ENCODE data around the gene NTHL1. TPM values are rescaled to one million over a fixed set of nuclear protein-coding genes. Genes with fewer than 3 reads are reported as not detected.

Gene NTHL1
- total and polyA plus RNA-seq, 2 of the 4 experiments (the other 2 are of a cell fraction), result 22.8 to 28.0 TPM

Small RNAs within 50 kb of the gene (microRNA-seq; reads per million reads assigned to microRNA genes)
- gene MIR1225 (ENCODE audit: insufficient read depth in 1 of 2, insufficient read length in 1 of 2, unreplicated experiment in 1 of 2) (0 reads per million in 2 experiments), gene RN7SL219P (ENCODE audit: insufficient read depth, insufficient read length) (not detected)

Small RNAs within 50 kb of the gene (small RNA-seq; reads per million reads assigned to genes)
- gene MIR1225, result 0 to 1.2 (median 0) reads per million in 5 experiments
- gene RN7SL219P, result 0 reads per million in 5 experiments

Other genes starting within 250 kb of the NTHL1 start
- gene HAGH, start 221.0 kb downstream of the NTHL1 start, total RNA-seq (2012; rRNA removed), result 30.8 and 35.6 TPM in 2 replicates
- 52.2 and 58.6 TPM in 2 replicates for gene HAGH, start 221.0 kb downstream of the NTHL1 start, polyA plus RNA-seq (2012; rRNA removed)
- 85.8 and 85.9 TPM in 2 replicates for gene FAHD1, start 220.6 kb downstream of the NTHL1 start, total RNA-seq (2012; rRNA removed)
- gene FAHD1, start 220.6 kb downstream of the NTHL1 start, polyA plus RNA-seq (2012; rRNA removed), result 65.3 and 81.8 TPM in 2 replicates
- gene MEIOB, start 175.7 kb downstream of the NTHL1 start, total RNA-seq (2012; rRNA removed), result under 0.01 TPM in 1 of 2 replicates, not detected in the other
- gene MEIOB, start 175.7 kb downstream of the NTHL1 start, polyA plus RNA-seq (2012; rRNA removed), result 0.14 TPM in 1 of 2 replicates, not detected in the other
- gene HS3ST6, start 129.4 kb downstream of the NTHL1 start, total RNA-seq (2012; rRNA removed), result not detected in 2 replicates
- not detected in 2 replicates for gene HS3ST6, start 129.4 kb downstream of the NTHL1 start, polyA plus RNA-seq (2012; rRNA removed)
- gene MSRB1, start 104.6 kb downstream of the NTHL1 start, total RNA-seq (2012; rRNA removed), result 11.9 and 17.0 TPM in 2 replicates
- 32.3 and 35.1 TPM in 2 replicates for gene MSRB1, start 104.6 kb downstream of the NTHL1 start, polyA plus RNA-seq (2012; rRNA removed)
- gene RPL3L, start 93.1 kb downstream of the NTHL1 start, total RNA-seq (2012; rRNA removed), result not detected in 2 replicates
- not detected in 2 replicates for gene RPL3L, start 93.1 kb downstream of the NTHL1 start, polyA plus RNA-seq (2012; rRNA removed)
- 189 and 194 TPM in 2 replicates for gene NDUFB10, start 88.3 kb downstream of the NTHL1 start, total RNA-seq (2012; rRNA removed)
- 220 and 287 TPM in 2 replicates for gene NDUFB10, start 88.3 kb downstream of the NTHL1 start, polyA plus RNA-seq (2012; rRNA removed)
- 2,703 and 2,852 TPM in 2 replicates for gene RPS2, start 83.0 kb downstream of the NTHL1 start, total RNA-seq (2012; rRNA removed)
- gene RPS2, start 83.0 kb downstream of the NTHL1 start, polyA plus RNA-seq (2012; rRNA removed), result 6,941 and 7,712 TPM in 2 replicates
- not detected in 2 replicates for gene RNF151, start 81.0 kb downstream of the NTHL1 start, total RNA-seq (2012; rRNA removed)
- gene RNF151, start 81.0 kb downstream of the NTHL1 start, polyA plus RNA-seq (2012; rRNA removed), result not detected in 2 replicates
- 38.5 and 40.3 TPM in 2 replicates for gene TBL3, start 75.8 kb downstream of the NTHL1 start, total RNA-seq (2012; rRNA removed)
- 60.8 and 61.5 TPM in 2 replicates for gene TBL3, start 75.8 kb downstream of the NTHL1 start, polyA plus RNA-seq (2012; rRNA removed)
- gene NOXO1, start 66.4 kb downstream of the NTHL1 start, total RNA-seq (2012; rRNA removed), result not detected in 2 replicates
- gene NOXO1, start 66.4 kb downstream of the NTHL1 start, polyA plus RNA-seq (2012; rRNA removed), result 0.32 and 0.56 TPM in 2 replicates
- gene GFER, start 63.6 kb downstream of the NTHL1 start, total RNA-seq (2012; rRNA removed), result 6.8 and 8.6 TPM in 2 replicates
- 19.8 and 28.0 TPM in 2 replicates for gene GFER, start 63.6 kb downstream of the NTHL1 start, polyA plus RNA-seq (2012; rRNA removed)
- 1.8 and 1.9 TPM in 2 replicates for gene SYNGR3, start 57.9 kb downstream of the NTHL1 start, total RNA-seq (2012; rRNA removed)
- gene SYNGR3, start 57.9 kb downstream of the NTHL1 start, polyA plus RNA-seq (2012; rRNA removed), result 5.8 and 6.6 TPM in 2 replicates
- 3.4 and 4.4 TPM in 2 replicates for gene ZNF598, start 38.0 kb downstream of the NTHL1 start, total RNA-seq (2012; rRNA removed)
- gene ZNF598, start 38.0 kb downstream of the NTHL1 start, polyA plus RNA-seq (2012; rRNA removed), result 36.4 and 40.6 TPM in 2 replicates
- 0.18 TPM in 1 of 2 replicates, not detected in the other for gene NPW, start 28.0 kb downstream of the NTHL1 start, total RNA-seq (2012; rRNA removed)
- gene NPW, start 28.0 kb downstream of the NTHL1 start, polyA plus RNA-seq (2012; rRNA removed), result 2.0 and 3.7 TPM in 2 replicates
- 18.6 and 20.8 TPM in 2 replicates for gene NHERF2, start 20.9 kb downstream of the NTHL1 start, total RNA-seq (2012; rRNA removed)
- gene NHERF2, start 20.9 kb downstream of the NTHL1 start, polyA plus RNA-seq (2012; rRNA removed), result 77.8 and 96.6 TPM in 2 replicates
- gene TSC2, start 151 bp upstream of the NTHL1 start, total RNA-seq (2012; rRNA removed), result 22.8 and 31.4 TPM in 2 replicates
- 88.6 and 95.9 TPM in 2 replicates for gene TSC2, start 151 bp upstream of the NTHL1 start, polyA plus RNA-seq (2012; rRNA removed)
- 7.9 and 15.6 TPM in 2 replicates for gene PKD1, start 88.1 kb upstream of the NTHL1 start, total RNA-seq (2012; rRNA removed)
- gene PKD1, start 88.1 kb upstream of the NTHL1 start, polyA plus RNA-seq (2012; rRNA removed), result 97.3 and 118 TPM in 2 replicates
- gene RAB26, start 100.8 kb upstream of the NTHL1 start, total RNA-seq (2012; rRNA removed), result 1.1 TPM in 2 replicates
- gene RAB26, start 100.8 kb upstream of the NTHL1 start, polyA plus RNA-seq (2012; rRNA removed), result 4.5 and 4.8 TPM in 2 replicates
- gene TRAF7, start 107.9 kb upstream of the NTHL1 start, total RNA-seq (2012; rRNA removed), result 26.4 and 29.6 TPM in 2 replicates
- gene TRAF7, start 107.9 kb upstream of the NTHL1 start, polyA plus RNA-seq (2012; rRNA removed), result 52.6 and 55.1 TPM in 2 replicates
- gene CASKIN1, start 148.8 kb upstream of the NTHL1 start, total RNA-seq (2012; rRNA removed), result not detected in 2 replicates
- gene CASKIN1, start 148.8 kb upstream of the NTHL1 start, polyA plus RNA-seq (2012; rRNA removed), result 0.05 and 0.06 TPM in 2 replicates
- gene MLST8, start 157.6 kb upstream of the NTHL1 start, total RNA-seq (2012; rRNA removed), result 34.4 and 50.3 TPM in 2 replicates
- 93.7 and 94.1 TPM in 2 replicates for gene MLST8, start 157.6 kb upstream of the NTHL1 start, polyA plus RNA-seq (2012; rRNA removed)
- gene BRICD5, start 163.0 kb upstream of the NTHL1 start, total RNA-seq (2012; rRNA removed), result 0.18 and 0.28 TPM in 2 replicates
- gene BRICD5, start 163.0 kb upstream of the NTHL1 start, polyA plus RNA-seq (2012; rRNA removed), result 0.94 and 1.5 TPM in 2 replicates
- gene PGP, start 167.0 kb upstream of the NTHL1 start, total RNA-seq (2012; rRNA removed), result 4.1 and 5.8 TPM in 2 replicates
- 9.4 and 13.5 TPM in 2 replicates for gene PGP, start 167.0 kb upstream of the NTHL1 start, polyA plus RNA-seq (2012; rRNA removed)
- gene E4F1, start 175.8 kb upstream of the NTHL1 start, total RNA-seq (2012; rRNA removed), result 13.1 and 25.0 TPM in 2 replicates
- gene E4F1, start 175.8 kb upstream of the NTHL1 start, polyA plus RNA-seq (2012; rRNA removed), result 33.0 and 39.6 TPM in 2 replicates
- 0.18 and 0.28 TPM in 2 replicates for gene DNASE1L2, start 188.6 kb upstream of the NTHL1 start, total RNA-seq (2012; rRNA removed)
- 0.75 and 1.5 TPM in 2 replicates for gene DNASE1L2, start 188.6 kb upstream of the NTHL1 start, polyA plus RNA-seq (2012; rRNA removed)
- 20.3 TPM in 2 replicates for gene ECI1, start 203.8 kb upstream of the NTHL1 start, total RNA-seq (2012; rRNA removed)
- 30.1 and 42.0 TPM in 2 replicates for gene ECI1, start 203.8 kb upstream of the NTHL1 start, polyA plus RNA-seq (2012; rRNA removed)
- gene RNPS1, start 220.3 kb upstream of the NTHL1 start, total RNA-seq (2012; rRNA removed), result 57.5 and 65.0 TPM in 2 replicates
- 192 and 194 TPM in 2 replicates for gene RNPS1, start 220.3 kb upstream of the NTHL1 start, polyA plus RNA-seq (2012; rRNA removed)